GM18498 (cell line): ENCODE data around the gene FAM124A.

Experiments used
- ATAC-seq: cut with Tn5 transposase; IDR thresholded peaks from one replicate; pipeline ENCODE4 v1.9.1; 2021; ENCODE audit warnings: mild to moderate bottlenecking, moderate library complexity; ENCODE audit not compliant: unreplicated experiment

FAM124A gene

GRCh38 chr13:51240958-51241357, 18.8 kb downstream of the FAM124A start:
- ATAC-seq = no peak

GRCh38 chr13:51241720-51242119, 19.5 kb downstream of the FAM124A start:
- no peak for ATAC-seq

DNA sequence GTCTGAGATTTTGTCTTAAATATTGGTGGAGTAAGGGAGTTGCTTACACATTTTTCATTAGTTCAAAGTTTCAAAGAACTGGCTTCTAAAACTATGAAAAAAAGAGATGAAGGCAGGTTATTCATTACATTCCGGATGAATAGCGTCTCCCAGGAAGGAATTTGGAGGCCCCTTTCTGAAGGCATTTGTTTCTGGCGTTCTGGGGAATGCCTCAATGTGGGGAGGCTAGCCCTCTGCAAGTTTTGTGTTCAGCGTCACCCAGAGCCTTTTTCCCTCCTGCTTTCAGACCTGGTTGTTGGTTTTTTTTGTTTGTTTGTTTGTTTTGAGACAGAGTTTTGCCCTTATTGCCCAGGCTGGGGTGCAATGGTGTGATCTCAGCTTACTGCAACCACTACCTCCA, 21.0 kb downstream of the FAM124A start:
- ATAC-seq = no peak

DNA sequence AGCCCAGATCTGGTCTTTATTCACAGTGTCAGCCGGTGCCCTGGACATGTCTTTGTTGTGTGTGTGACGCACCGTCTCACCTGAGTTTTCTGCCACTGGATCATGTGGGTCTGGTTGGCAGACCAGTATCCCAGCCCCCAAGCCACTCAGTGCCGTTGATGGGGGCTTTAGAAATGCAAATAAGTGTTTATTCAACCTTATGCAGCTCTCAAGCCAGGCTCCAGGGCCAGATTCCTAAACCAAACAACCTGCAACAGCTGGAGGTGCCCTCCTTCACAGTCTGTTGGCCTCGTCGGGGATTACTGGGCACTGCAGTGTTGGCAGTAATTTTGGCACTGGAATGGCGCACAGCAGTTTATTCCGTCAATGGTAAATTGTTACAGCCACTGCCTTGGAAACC, 21.6 kb downstream of the FAM124A start:
- ATAC-seq = no peak

DNA sequence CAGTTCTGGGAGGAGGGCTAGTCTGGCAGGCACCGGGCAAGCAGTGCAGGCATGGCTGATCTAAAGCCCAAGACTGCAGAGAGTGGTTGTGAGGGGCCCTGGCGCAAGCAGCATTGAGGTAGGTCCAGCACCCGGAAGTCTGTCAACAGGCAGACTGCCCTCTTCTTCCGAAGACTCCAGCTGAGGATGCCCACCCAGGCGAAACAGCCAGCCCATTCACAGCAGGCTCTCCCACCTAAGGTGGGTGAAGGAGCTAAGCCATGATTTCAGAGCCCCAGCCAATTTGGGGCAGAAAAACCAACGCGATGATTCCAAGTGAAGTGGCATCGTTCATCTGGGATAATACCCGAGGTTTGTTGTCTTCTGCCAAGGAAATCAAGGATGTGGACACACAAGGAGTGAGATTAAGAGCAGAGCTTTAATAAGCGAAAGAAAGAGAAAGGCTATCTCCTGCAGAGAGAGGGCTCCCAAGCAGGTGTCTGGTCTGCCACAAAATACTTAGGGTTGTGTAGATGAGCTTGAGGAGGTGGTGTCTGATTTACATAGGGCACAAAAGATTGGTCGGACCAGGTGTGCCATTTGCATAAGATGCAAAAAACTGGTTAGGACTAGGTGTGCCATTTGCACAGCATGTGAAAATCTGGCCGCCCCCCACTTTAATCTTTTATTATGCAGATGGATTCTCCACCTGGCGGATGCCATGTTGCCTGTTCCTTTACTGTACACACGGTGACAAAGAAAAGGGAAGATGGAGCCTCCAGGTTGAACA, 22.6 kb downstream of the FAM124A start:
- no peak for ATAC-seq

DNA sequence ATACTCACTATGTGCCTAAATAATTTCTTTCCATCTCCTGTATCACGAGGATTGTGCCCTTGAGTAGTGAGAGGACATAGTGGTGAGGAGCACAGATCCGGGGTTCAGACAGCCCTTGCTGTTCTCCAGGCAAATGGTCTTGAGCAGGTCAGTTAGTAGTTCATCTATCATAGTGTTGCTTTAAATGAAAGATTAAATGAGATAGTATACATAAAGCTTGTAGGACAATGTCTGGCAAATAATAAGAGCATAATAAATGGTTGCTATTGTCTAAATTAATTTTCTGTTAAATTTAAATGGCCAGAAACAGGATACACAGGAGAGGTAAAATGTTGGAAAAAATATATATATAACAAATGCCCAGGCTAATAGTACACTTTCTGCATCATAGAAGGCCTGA, 23.4 kb downstream of the FAM124A start:
- no peak for ATAC-seq

DNA sequence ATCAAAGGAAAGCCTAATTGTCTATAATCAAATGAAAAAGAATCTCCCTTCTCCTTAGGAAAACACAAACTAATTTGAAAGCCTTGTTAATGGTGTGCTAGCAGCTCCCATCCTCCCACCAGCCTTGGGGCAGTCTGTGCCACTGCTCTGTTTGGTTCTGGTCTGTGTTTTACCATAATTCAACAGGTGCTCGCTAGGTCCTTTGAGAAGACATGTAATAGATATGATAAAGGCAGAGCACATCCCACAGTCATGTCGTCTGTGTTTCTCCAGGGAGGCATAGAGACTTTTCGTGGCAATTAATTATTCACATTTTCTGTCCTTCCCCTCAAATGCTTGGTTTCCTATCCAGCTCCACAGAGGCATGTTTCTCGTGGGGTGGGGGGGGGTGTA, 23.8 kb downstream of the FAM124A start:
- ATAC-seq = no peak

- ATAC-seq = no peak
Measured at GRCh38 chr13:51246418-51247277, 24.4 kb downstream of the FAM124A start.

DNA sequence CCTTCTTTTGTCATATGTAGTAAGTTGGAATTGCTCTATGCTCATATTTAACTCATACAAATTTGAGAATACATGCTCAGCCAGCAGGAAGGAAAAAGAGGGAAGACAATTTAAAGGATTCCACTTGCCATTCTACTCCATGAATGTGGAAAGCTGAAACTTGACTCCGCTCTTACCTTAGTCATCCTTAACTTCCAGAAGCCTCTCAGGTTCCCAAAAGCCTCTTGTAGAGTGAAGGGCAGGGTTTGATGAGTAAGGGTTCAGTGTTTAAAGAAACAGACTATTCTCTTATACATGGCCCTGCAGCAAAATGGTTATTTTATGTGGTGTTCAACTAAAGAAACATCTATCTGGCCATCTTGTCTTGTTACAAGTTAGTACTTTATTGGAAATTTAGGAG, 27.1 kb downstream of the FAM124A start:
- no peak for ATAC-seq

GRCh38 chr13:51249770-51250741, 27.9 kb downstream of the FAM124A start:
- ATAC-seq = no peak

- ATAC-seq = no peak
Measured at GRCh38 chr13:51251480-51251879, 29.3 kb downstream of the FAM124A start.

DNA sequence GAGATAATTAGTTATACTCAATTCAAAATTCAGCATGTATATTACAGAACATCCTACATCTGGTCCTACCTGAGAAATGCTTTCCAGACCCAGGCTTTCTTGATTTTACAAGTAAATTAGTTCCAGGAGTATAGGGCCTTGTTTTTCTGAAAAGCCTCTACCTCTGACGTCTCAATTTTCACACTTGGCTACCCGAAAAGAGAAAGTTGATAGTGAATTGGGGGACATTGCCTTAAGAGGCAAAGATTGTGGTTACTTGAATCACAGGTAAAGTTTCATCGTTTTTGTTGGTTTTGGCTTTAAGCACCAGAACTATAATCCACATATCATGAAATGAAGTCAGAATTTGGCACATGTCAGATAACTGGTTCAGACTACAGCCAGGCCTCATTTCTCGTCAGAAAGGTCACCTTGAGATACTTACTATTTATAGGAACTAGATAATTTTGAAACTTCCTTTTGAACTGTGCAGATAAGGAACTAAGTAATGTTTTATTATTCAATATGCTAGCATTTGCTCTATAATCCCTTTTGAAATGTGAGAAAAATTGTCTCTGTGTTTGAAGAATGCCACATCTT, 30.8 kb downstream of the FAM124A start:
- ATAC-seq = no peak

DNA sequence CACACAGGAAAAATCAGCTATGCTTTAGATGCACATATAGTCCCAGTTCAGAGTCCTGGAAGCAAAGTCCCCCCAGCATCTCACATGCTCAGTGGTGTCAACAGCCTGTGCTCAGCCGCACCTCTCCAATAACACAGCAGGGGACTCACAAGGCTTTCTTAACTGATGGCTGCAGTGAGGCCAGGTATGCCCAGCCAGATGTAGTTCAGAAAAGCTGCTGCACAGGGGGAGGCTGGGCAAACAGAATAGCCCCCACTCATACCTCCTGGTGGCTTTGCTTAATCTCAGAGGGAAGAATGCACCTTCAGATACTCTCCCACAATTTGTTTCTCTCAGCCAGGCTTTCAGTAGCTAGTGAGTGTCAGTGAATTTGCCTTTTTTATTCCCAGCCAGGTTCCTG, 33.4 kb downstream of the FAM124A start:
- ATAC-seq = no peak

DNA sequence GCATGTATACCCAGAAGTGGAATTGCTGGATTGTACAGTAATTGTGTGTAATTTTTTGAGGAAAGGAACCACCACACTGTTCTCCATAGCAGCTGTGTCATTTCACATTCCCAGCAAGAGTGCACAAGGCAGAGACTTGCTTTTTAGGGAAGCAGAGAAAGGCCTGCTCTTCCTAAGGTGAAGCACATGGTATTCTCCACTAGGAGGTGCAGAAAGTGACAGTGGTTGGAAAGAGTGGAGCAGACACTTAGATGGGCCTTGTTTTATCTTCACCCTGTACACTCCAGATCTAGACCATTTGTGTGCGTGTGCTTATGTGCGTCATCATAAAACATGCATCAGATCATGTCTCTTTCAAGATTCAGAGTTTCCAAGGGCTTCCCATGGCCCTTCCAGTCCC, 35.0 kb downstream of the FAM124A start:
- ATAC-seq = no peak

DNA sequence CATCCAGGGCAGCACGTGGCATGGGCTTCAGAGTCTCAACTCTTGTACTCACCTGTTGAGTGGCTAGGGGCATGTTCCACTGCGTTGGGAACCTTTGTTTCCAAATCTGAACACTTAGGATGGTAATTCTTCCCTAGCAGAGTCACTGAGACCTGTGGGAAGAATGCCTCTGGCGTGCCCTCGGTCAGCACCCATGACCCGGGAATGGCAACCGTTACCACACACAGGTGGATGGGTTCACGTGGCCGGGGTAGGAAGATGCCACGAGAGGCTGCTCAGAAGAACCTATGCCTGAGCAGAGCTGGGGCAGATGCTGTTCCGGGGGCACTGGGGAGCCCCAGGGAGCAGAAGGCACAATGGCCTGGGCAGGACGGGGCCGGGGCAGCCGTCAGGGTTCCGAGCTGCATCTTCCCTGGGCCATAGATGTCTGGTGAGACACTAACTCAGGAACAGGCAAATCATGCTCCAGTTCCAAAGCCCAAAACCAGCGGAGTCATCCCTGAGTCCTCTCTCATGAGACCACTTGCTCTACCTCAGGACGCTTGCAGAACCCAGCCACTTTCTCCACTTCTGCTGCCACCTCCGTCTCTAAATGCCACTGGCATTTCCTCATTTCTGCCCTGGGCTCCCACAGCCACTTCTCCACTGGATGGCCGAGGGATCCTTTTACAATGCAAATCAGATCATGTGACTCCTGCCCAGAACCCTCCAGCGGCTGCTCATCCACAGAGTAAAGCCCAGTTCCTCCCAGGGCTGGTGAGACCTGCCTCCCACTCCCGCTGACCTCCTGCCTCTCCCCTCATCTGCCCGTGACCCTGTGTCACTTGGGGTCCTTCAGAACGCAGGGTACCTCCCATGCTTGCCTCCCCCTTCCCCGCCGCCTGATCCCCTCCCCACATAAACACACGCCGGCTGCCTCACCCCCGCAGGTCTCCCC, 36.7 kb downstream of the FAM124A start:
- ATAC-seq = no peak

DNA sequence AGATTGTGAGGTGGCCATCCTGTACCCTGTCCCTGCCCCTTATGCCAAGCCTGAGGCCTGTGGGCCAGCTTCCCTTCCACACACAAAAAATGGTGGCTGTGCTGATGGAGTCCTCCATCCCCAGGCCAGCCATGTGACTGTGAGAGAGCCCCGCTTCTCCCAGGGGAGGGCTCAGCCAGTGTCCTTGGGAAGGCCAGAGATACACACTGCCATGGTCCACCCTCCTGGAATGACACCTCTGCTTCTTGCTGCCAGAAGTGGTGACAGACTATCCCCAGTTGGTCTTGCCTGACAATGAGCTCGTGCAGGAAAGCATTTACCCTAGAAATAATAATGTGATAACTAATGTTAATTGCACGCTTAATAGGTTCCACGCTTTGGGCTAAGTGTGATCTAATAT, 38.0 kb downstream of the FAM124A start:
- no peak for ATAC-seq

- ATAC-seq = no peak
Measured at GRCh38 chr13:51261610-51262249, 39.5 kb downstream of the FAM124A start.

- ATAC-seq = no peak
Measured at GRCh38 chr13:51262501-51263211, 40.5 kb downstream of the FAM124A start.

GRCh38 chr13:51266642-51267041, 44.4 kb downstream of the FAM124A start:
- no peak for ATAC-seq
